GM12878 (cell line): ENCODE data around the gene ZNF334. TPM values are rescaled to one million over a fixed set of nuclear protein-coding genes. Genes with fewer than 3 reads are reported as not detected.

Source experiments
- ATAC-seq: fragments of 200-7000 bp; cut with Tn5 transposase; 3 replicates; pipeline ENCODE4 v1.9.1; 2020; ENCODE audit warnings: mild to moderate bottlenecking, moderate library complexity
- BruUV-seq: library from RNA; stranded (reverse); fragments of 400-500 nt; replicated peaks from 2 replicates; lab custom pipeline; 2021; lab: Mats Ljungman, UMichigan
- CTCF ChIA-PET: fragments of 300-600 bp; sonication (Branson Sonifier 250); formaldehyde crosslinking; extraction: SDS; loops from one replicate; lab custom pipeline; 2021; ENCODE audit warnings: inconsistent platforms; lab: Yijun Ruan, JAX
- POLR2A ChIA-PET: fragments of 350-600 bp; formaldehyde crosslinking; extraction: SDS; loops from one replicate; lab custom pipeline; 2021; ENCODE audit warnings: inconsistent platforms; lab: Charles Lee
- RAD21 ChIA-PET: fragments of 300-600 bp; sonication (Branson Sonifier 250); formaldehyde crosslinking; loops from one replicate; lab custom pipeline; 2023; ENCODE audit warnings: antibody characterized with exemption; ENCODE audit not compliant: unreplicated experiment; lab: Charles Lee
- SMC1A ChIA-PET: fragments of 300-600 bp; sonication (Branson Sonifier 250); formaldehyde crosslinking; loops from one replicate; lab custom pipeline; 2023; ENCODE audit not compliant: unreplicated experiment, uncharacterized antibody; lab: Charles Lee
- DNase-seq: peaks from one replicate; pipeline ENCODE4 v3.0.0-alpha.2; 2011; ENCODE audit warnings: low read depth, low spot score
- FAIRE-seq: peaks from 3 replicates; lab custom pipeline; 2011; peaks lifted over from hg19 to GRCh38; lab: Jason Lieb, UNC
- H2AFZ ChIP-seq: 2 replicates; pipeline ENCODE4 v1.6.0; 2011; ENCODE audit warnings: low read depth, low read length, control low read depth; ENCODE audit not compliant: control insufficient read depth
- H3K27ac ChIP-seq: 2 replicates; pipeline ENCODE4 v1.5.1; 2011; ENCODE audit warnings: control low read depth; ENCODE audit not compliant: control insufficient read depth, insufficient read depth
- H3K27me3 ChIP-seq, 2 experiments: replicated peaks in 1 of 2; 2 replicates each; pipeline versions ENCODE4 v1.6.0 to v1.6.1; 2011; ENCODE audit warnings: low read length in 1 of 2; ENCODE audit not compliant: control insufficient read depth in 2 of 2, insufficient read depth in 2 of 2
- H3K36me3 ChIP-seq, 2 experiments: 2 replicates each; pipeline ENCODE4 v1.5.1; 2011; ENCODE audit warnings: low read length in 1 of 2; ENCODE audit not compliant: control insufficient read depth in 2 of 2, insufficient read depth in 2 of 2
- H3K4me1 ChIP-seq: 2 replicates; pipeline ENCODE4 v1.6.1; 2011; ENCODE audit warnings: mild to moderate bottlenecking, low read length, moderate library complexity, mixed read lengths; ENCODE audit not compliant: control insufficient read depth, insufficient read depth
- H3K4me2 ChIP-seq: 2 replicates; pipeline ENCODE4 v1.6.0; 2011; ENCODE audit warnings: control low read depth; ENCODE audit not compliant: control insufficient read depth, insufficient read depth
- H3K4me3 ChIP-seq: fragments of 200-600 bp; sonication (generic); 2 replicates; pipeline ENCODE4 v1.5.1; 2016
- H3K79me2 ChIP-seq: 2 replicates; pipeline ENCODE4 v1.6.0; 2011; ENCODE audit warnings: low read length; ENCODE audit not compliant: control insufficient read depth, insufficient read depth
- H3K9ac ChIP-seq: 2 replicates; pipeline ENCODE4 v1.8.0; 2011; ENCODE audit warnings: low read length, control low read depth, mixed read lengths; ENCODE audit not compliant: control insufficient read depth, insufficient read depth
- H3K9me3 ChIP-seq: replicated peaks from 3 replicates; pipeline ENCODE4 v1.5.1; 2011; ENCODE audit warnings: mild to moderate bottlenecking, low read length; ENCODE audit not compliant: control insufficient read depth, insufficient read depth
- H4K20me1 ChIP-seq: 2 replicates; pipeline ENCODE4 v1.6.0; 2011; ENCODE audit not compliant: control insufficient read depth, insufficient read depth
- CHD4 ChIP-seq: fragments of 200-600 bp; sonication (generic); IDR thresholded peaks from 2 replicates; pipeline ENCODE4 v1.6.1; 2016; ENCODE audit warnings: mild to moderate bottlenecking
- IKZF1 ChIP-seq: fragments of 450-650 bp; conservative IDR thresholded peaks from 2 replicates; pipeline ENCODE4 v1.6.1; 2017; ENCODE audit warnings: antibody characterized with exemption, mild to moderate bottlenecking
- KDM1A ChIP-seq: fragments of 200-600 bp; sonication (generic); IDR thresholded peaks from 2 replicates; pipeline ENCODE4 v1.6.1; 2016; ENCODE audit warnings: borderline replicate concordance
- SPI1 ChIP-seq: IDR thresholded peaks from 2 replicates; pipeline ENCODE4 v1.6.1; 2011; ENCODE audit warnings: low read depth, mild to moderate bottlenecking, low read length, moderate library complexity, borderline replicate concordance; ENCODE audit not compliant: insufficient read depth
- WGBS: methylation state at CpG from one replicate; pipeline ENCODE4 v1.1.6; 2016; ENCODE audit warnings: low lambda C conversion rate; ENCODE audit not compliant: insufficient replicate concordance, insufficient coverage; ENCODE audit errors: missing lambda C conversion rate; 5-methylcytosine and 5-hydroxymethylcytosine counted together
- in situ Hi-C: fragments of 300-500 bp; cut with MboI; formaldehyde crosslinking; loops from 9 replicates; pipeline ENCODE4 v1.14.3; 2018; ENCODE audit warnings: mixed read lengths
- intact Hi-C: fragments of 100-400 bp; cut with micrococcal nuclease; formaldehyde crosslinking; loops from one replicate; pipeline ENCODE4 v1.14.2; 2022; ENCODE audit not compliant: unreplicated experiment
- polyA plus RNA-seq, 11 experiments: library from polyadenylated mRNA; depleted of rRNA in 4 of 11; unstranded in 6 of 11; stranded (reverse) in 5 of 11; fragments of >200 nt; fragmentation: Nextera tagmentation in 4 of 11; fragmentation: Illumina TruSeq in 1 of 11; extraction: Ambion mirVana in 4 of 11; extraction: Trizol in 1 of 11; gene quantifications; 1 replicate in 1 of 11; 2 replicates in 10 of 11; pipeline versions ENCODE4 v1.2.1 to v1.2.3, GENCODE V29; 2011 to 2016; ENCODE audit warnings: inconsistent platforms in 2 of 11, missing spikeins in 2 of 11, low read depth in 1 of 11
- total RNA-seq, 4 experiments: library from RNA; depleted of rRNA in 3 of 4; stranded (reverse); fragments of >200 nt in 3 of 4; fragmentation: Illumina TruSeq in 1 of 4; extraction: Trizol in 1 of 4; gene quantifications; 2 replicates each; pipeline versions ENCODE4 v1.2.1 to v1.2.3, GENCODE V29; 2013 to 2021

ZNF334 gene
- total and polyA plus RNA-seq, 10 of the 15 experiments (the other 5 are each of a cell fraction or from before 2014, with no cell fraction given) = 0.08 to 2.0 (median 1.2) TPM

DNA sequence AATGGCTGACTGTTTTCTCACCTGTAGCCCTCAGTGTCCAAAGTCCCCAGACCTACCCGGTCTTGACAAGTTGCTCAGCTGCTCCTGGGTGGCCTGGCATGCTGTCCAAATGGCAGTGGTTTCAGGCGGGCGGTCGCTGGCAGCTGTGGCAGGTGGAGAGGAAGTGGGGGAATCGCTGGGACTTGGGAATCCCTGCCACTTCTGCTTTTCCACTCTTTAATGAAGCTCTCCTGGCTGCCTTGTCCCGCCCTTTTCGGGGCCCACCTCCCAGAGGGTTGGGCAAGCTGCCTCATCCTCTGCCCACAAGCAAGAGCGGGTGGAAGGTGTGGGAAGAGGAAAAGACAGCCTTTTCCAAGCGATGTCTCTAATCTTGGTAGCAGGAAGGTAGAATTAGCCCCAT is 37.1 kb upstream of the ZNF334 start, which contains the start of gene OCSTAMP:
TSS of gene OCSTAMP (minus strand) at position 194 of the 400 bp plus-strand sequence. CDS start at position 100, 94 bp downstream.
- Histone ChIP-seq H3K4me1 (peaks cover 70% of the 10 kb centered on the region), H3K9ac (0 out of 2 replicates have a peak within 1 kb of the TSS, but pooled peaks have one; percentile 4), H3K79me2 (no peaks in the 10 kb centered on the region), H3K27ac (peak within 1 kb of the TSS; percentile 76), H3K36me3 (no peaks in the 10 kb centered on the region), H3K27me3 (no peaks in the 10 kb centered on the region), H3K4me3 (no peak within 1 kb of the TSS; the same call in 1 of the 2 replicates), H2AFZ (no peak within 1 kb of the TSS; the same call in 1 of the 2 replicates), H3K9me3 (no peaks in the 10 kb centered on the region), H4K20me1 (no peaks in the 10 kb centered on the region), H3K4me2 (no peak within 1 kb of the TSS; the same call in 1 of the 2 replicates)
- POLR2A ChIA-PET = interaction anchor here (2.2 kb wide), 1 partner anchor 136 kb away, joined by 9 read pairs; no protein-coding TSS in a partner anchor
- DNase-seq (no peak), ATAC-seq (no peak), FAIRE-seq (no peak)
- in situ Hi-C loops (loop anchor here (10.0 kb wide), 1 partner anchor 134 kb away; the partner anchor contains the start of gene TP53RK), intact Hi-C loops (no loop called here)
- BruUV-seq = no TSS peak
- CTCF ChIA-PET = interaction anchor here (1.1 to 4.3 kb wide), 8 partner anchors 9 to 139 kb away, joined by 3 to 43 read pairs (median 9); partner anchors contain the start of gene TP53RK
- SMC1A ChIA-PET = interaction anchor here (0.8 to 4.3 kb wide), 10 partner anchors 9 to 136 kb away, joined by 3 to 19 read pairs (median 4); no protein-coding TSS in a partner anchor
- WGBS = 65% methylated on average over 9 of the region's 9 CpGs
- RAD21 ChIA-PET = interaction anchor here (1.2 kb wide), 1 partner anchor 31 kb away, joined by 4 read pairs; no protein-coding TSS in a partner anchor
- peak; percentile 32; the same call in 1 of the 2 replicates for TF ChIP-seq IKZF1
- TF ChIP-seq SPI1 = peak; percentile 57
- no peak for TF ChIP-seq KDM1A
- no peak for TF ChIP-seq CHD4
